ENCODE measurements around the gene UCK1. TPM values are rescaled to one million over a fixed set of nuclear protein-coding genes. Genes with fewer than 3 reads are reported as not detected.
A peak's percentile ranks its signal among the peaks of the same experiment; 100 is the strongest.
"Not testable (repeated sequence)": the region's sequence is repeated elsewhere in the genome, so short reads cannot be mapped to it uniquely, and the experiment has no call there.

The UCK1 gene
- total RNA-seq, 1 donor, result 22.4 TPM

GRCh38 chr9:131554843-131555351 is 23.8 kb upstream of the UCK1 start:
- no peak for DNase-seq (ENCODE audit: low read depth in 2 of 3, low spot score in 2 of 3)

GRCh38 chr9:131554087-131554842 is 23.2 kb upstream of the UCK1 start:
- no peak for DNase-seq (ENCODE audit: low read depth in 2 of 3, low spot score in 2 of 3)

- DNase-seq (ENCODE audit: low read depth in 2 of 3, low spot score in 2 of 3), result no peak
Observed at GRCh38 chr9:131552030-131552429, 21.0 kb upstream of the UCK1 start.

- not testable (repeated sequence) for DNase-seq (ENCODE audit: low read depth in 2 of 3, low spot score in 2 of 3)
Observed at GRCh38 chr9:131550465-131550864, 19.4 kb upstream of the UCK1 start.

- not testable (repeated sequence) for DNase-seq (ENCODE audit: low read depth in 2 of 3, low spot score in 2 of 3)
Observed at GRCh38 chr9:131549186-131549585, 18.1 kb upstream of the UCK1 start.

- no peak for DNase-seq (ENCODE audit: low read depth in 2 of 3, low spot score in 2 of 3)
Observed at GRCh38 chr9:131546336-131547084, 15.4 kb upstream of the UCK1 start.

- no peak for DNase-seq (ENCODE audit: low read depth in 2 of 3, low spot score in 2 of 3)
Observed at GRCh38 chr9:131545786-131546335, 14.8 kb upstream of the UCK1 start.

- DNase-seq (ENCODE audit: low read depth in 2 of 3, low spot score in 2 of 3), result no peak
Observed at GRCh38 chr9:131545003-131545785, 14.1 kb upstream of the UCK1 start, which contains the start of gene PRRT1B. PRRT1B (plus strand) TSS chr9:131545523; CDS start chr9:131545616, 93 bp downstream.

GRCh38 chr9:131543141-131543540 is 12.1 kb upstream of the UCK1 start:
- peak in 1 of 3 donors; percentile 39 for DNase-seq (ENCODE audit: low read depth in 2 of 3, low spot score in 2 of 3)

GRCh38 chr9:131539223-131539923 is 8.3 kb upstream of the UCK1 start:
- DNase-seq (ENCODE audit: low read depth in 2 of 3, low spot score in 2 of 3), result no peak

- no peak for DNase-seq (ENCODE audit: low read depth in 2 of 3, low spot score in 2 of 3)
Observed at GRCh38 chr9:131537946-131538345, 6.9 kb upstream of the UCK1 start.

GRCh38 chr9:131534721-131535237 is 3.7 kb upstream of the UCK1 start:
- peak in 2 of 3 donors; percentile 61 to 83 for DNase-seq (ENCODE audit: low read depth in 2 of 3, low spot score in 2 of 3)

GRCh38 chr9:131530546-131530919 is 530 bp downstream of the UCK1 start:
- no peak for DNase-seq (ENCODE audit: low read depth in 2 of 3, low spot score in 2 of 3)

GRCh38 chr9:131529597-131530545 is 1.2 kb downstream of the UCK1 start:
- no peak for DNase-seq (ENCODE audit: low read depth in 2 of 3, low spot score in 2 of 3)

GRCh38 chr9:131528886-131529505 is 2.1 kb downstream of the UCK1 start:
- DNase-seq (ENCODE audit: low read depth in 2 of 3, low spot score in 2 of 3), result no peak

GRCh38 chr9:131528186-131528585 is 2.9 kb downstream of the UCK1 start:
- DNase-seq (ENCODE audit: low read depth in 2 of 3, low spot score in 2 of 3), result no peak

GRCh38 chr9:131525643-131526565 is 5.2 kb downstream of the UCK1 start:
- DNase-seq (ENCODE audit: low read depth in 2 of 3, low spot score in 2 of 3), result no peak
